ENCODE measurements around the gene PCIF1. TPM values are rescaled to one million over a fixed set of nuclear protein-coding genes. Genes with fewer than 3 reads are reported as not detected.

The PCIF1 gene
- total RNA-seq, 2 experiments from 2014 or later: 100 TPM

DNA sequence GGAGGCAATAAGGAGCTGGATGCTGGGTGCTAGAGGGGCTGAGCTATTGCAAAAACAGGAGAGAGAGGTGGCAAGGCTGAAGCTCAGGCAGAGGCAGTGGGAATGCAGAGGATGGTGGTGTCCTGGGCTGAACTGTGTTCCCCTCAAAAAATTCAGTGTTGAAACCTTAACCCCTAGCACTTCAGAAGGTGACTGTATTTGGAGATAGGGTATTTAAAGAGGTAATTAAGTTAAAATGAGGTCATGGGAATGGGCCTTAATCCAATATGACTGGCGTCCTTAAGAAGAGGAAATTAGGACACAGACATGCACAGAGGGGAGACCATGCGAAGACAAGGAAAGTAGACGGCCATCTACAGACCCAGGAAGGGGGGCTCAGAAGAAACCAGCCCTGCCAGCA is 62.7 kb downstream of the PCIF1 start:
- Mint-ChIP-seq H3K4me1 (ENCODE audit: low read depth) (peaks cover 68% of the 10 kb centered on the region), H3K4me3 (peak overlapping the region; percentile 64), H3K27ac (peak overlapping the region; percentile 29), H3K9me3 (no peaks in the 10 kb centered on the region), H3K36me3 (ENCODE audit: low read depth) (no peaks in the 10 kb centered on the region), H3K27me3 (no peaks in the 10 kb centered on the region)
- CTCF ChIA-PET: no interaction called here
- Histone ChIP-seq H3K4me3 (ENCODE audit: low read length) (no peak overlapping the region), H3K4me1 (ENCODE audit: insufficient read depth, low read length) (peaks cover 65% of the 10 kb centered on the region), H3K36me3 (ENCODE audit: insufficient read depth, low read length) (no peaks in the 10 kb centered on the region), H3K27me3 (ENCODE audit: control insufficient read depth in 1 of 2, insufficient read depth in 2 of 2, low read length in 2 of 2) (no peaks in the 10 kb centered on the region), H3K9me3 (ENCODE audit: control insufficient read depth in 1 of 2, insufficient read depth in 1 of 2, low read length in 2 of 2) (no peaks in the 10 kb centered on the region), H3K27ac (ENCODE audit: low read depth in 1 of 2, low read length in 2 of 2) (no peak overlapping the region)
- no peak for TF ChIP-seq CTCF (IDR thresholded peaks at IDR 0.05)
- ATAC-seq (ENCODE audit: poor library complexity) (no peak), DNase-seq (no peak)
- POLR2A ChIA-PET: no interaction called here
- intact Hi-C loops (cut with DNase I, micrococcal nuclease): no loop called here

Other genes starting within 250 kb of the PCIF1 start
- not detected for gene WFDC13, start 232.6 kb upstream of the PCIF1 start, total RNA-seq
- not detected for gene WFDC10B, start 229.7 kb upstream of the PCIF1 start, total RNA-seq
- not detected for gene SPINT4, start 212.3 kb upstream of the PCIF1 start, total RNA-seq
- not detected for gene WFDC3, start 142.8 kb upstream of the PCIF1 start, total RNA-seq
- 10 to 100 TPM in 1 of 2 experiments, 1 to 10 TPM in 1; 9.3 to 10.4 TPM for gene DNTTIP1, start 142.7 kb upstream of the PCIF1 start, total RNA-seq
- under 1 TPM; 0.52 to 0.64 TPM for gene UBE2C, start 122.0 kb upstream of the PCIF1 start, total RNA-seq
- 1 to 10 TPM; 1.2 to 1.5 TPM for gene TNNC2, start 107.4 kb upstream of the PCIF1 start, total RNA-seq
- under 1 TPM; 0.36 to 0.89 TPM for gene SNX21, start 100.9 kb upstream of the PCIF1 start, total RNA-seq
- gene ACOT8, start 77.3 kb upstream of the PCIF1 start, total RNA-seq: 10 to 100 TPM; 19.1 to 19.9 TPM
- gene ZSWIM3, start 77.1 kb upstream of the PCIF1 start, total RNA-seq: under 1 TPM; 0.36 to 0.44 TPM
- 10 to 100 TPM in 1 of 2 experiments, 1 to 10 TPM in 1; 9.3 to 10.7 TPM for gene ZSWIM1, start 53.5 kb upstream of the PCIF1 start, total RNA-seq
- 1 to 10 TPM in 1 of 2 experiments, under 1 TPM in 1; 0.49 to 1.3 TPM for gene SPATA25, start 47.1 kb upstream of the PCIF1 start, total RNA-seq
- gene NEURL2, start 43.5 kb upstream of the PCIF1 start, total RNA-seq: 1 to 10 TPM; 1.5 to 2.5 TPM
- 10 to 100 TPM; 40.3 to 42.6 TPM for gene CTSA, start 43.3 kb upstream of the PCIF1 start, total RNA-seq
- not detected for gene PLTP, start 22.5 kb upstream of the PCIF1 start, total RNA-seq
- 10 to 100 TPM; 67.3 to 74.6 TPM for gene ZNF335, start 37.5 kb downstream of the PCIF1 start, total RNA-seq
- 1 to 10 TPM; 1.6 to 2.2 TPM for gene MMP9, start 74.2 kb downstream of the PCIF1 start, total RNA-seq
- gene SLC12A5, start 94.5 kb downstream of the PCIF1 start, total RNA-seq: 1 to 10 TPM; 1.3 to 2.4 TPM
- gene NCOA5, start 155.3 kb downstream of the PCIF1 start, total RNA-seq: 10 to 100 TPM in 1 of 2 experiments, 1 to 10 TPM in 1; 9.7 to 10.5 TPM
- gene CD40, start 183.6 kb downstream of the PCIF1 start, total RNA-seq: 1 to 10 TPM; 1.0 to 1.2 TPM

All from CD4-positive, alpha-beta T cell (primary cell).